Endothelial cell of hepatic sinusoid (primary cell): ENCODE results near the gene RNU6-9.

Experiments
- in situ Hi-C: cut with HindIII; loops from 2 replicates; pipeline ENCODE4 v1.10.0; 2017; ENCODE audit warnings: low sequenced_read_pairs

RNU6-9 gene

GRCh38 chr19:861141-861755 is 32.0 kb upstream of the RNU6-9 start:
- in situ Hi-C loops = no loop called here

- in situ Hi-C loops = no loop called here
Observed at GRCh38 chr19:861756-862580, 31.3 kb upstream of the RNU6-9 start.

- in situ Hi-C loops = no loop called here
Observed at GRCh38 chr19:862581-863314, 30.5 kb upstream of the RNU6-9 start.

GRCh38 chr19:863315-863620 is 30.0 kb upstream of the RNU6-9 start:
- in situ Hi-C loops = no loop called here

GRCh38 chr19:866769-867300 is 26.4 kb upstream of the RNU6-9 start:
- in situ Hi-C loops = no loop called here

- in situ Hi-C loops = no loop called here
Observed at GRCh38 chr19:867301-867793, 25.9 kb upstream of the RNU6-9 start.

- in situ Hi-C loops = no loop called here
Observed at GRCh38 chr19:867855-868457, 25.3 kb upstream of the RNU6-9 start.

- in situ Hi-C loops = no loop called here
Observed at GRCh38 chr19:868458-869244, 24.6 kb upstream of the RNU6-9 start.

GRCh38 chr19:869245-870177 is 23.8 kb upstream of the RNU6-9 start:
- in situ Hi-C loops = no loop called here

GRCh38 chr19:870314-870713 is 23.0 kb upstream of the RNU6-9 start:
- in situ Hi-C loops = no loop called here

- in situ Hi-C loops = no loop called here
Observed at GRCh38 chr19:870963-871401, 22.3 kb upstream of the RNU6-9 start.

GRCh38 chr19:871446-872265 is 21.6 kb upstream of the RNU6-9 start:
- in situ Hi-C loops = no loop called here

GRCh38 chr19:872266-872951 is 20.9 kb upstream of the RNU6-9 start:
- in situ Hi-C loops = no loop called here

GRCh38 chr19:873084-873483 is 20.2 kb upstream of the RNU6-9 start:
- in situ Hi-C loops = no loop called here

GRCh38 chr19:873561-874041 is 19.7 kb upstream of the RNU6-9 start:
- in situ Hi-C loops = no loop called here

GRCh38 chr19:875265-875879 is 17.9 kb upstream of the RNU6-9 start:
- in situ Hi-C loops = no loop called here

GRCh38 chr19:876089-876488 is 17.2 kb upstream of the RNU6-9 start:
- in situ Hi-C loops = no loop called here
